ENCODE data around the gene NGEF. TPM values are rescaled to one million over a fixed set of nuclear protein-coding genes. Genes with fewer than 3 reads are reported as not detected.
A peak's percentile ranks its signal among the peaks of the same experiment; 100 is the strongest.

NGEF gene
- total RNA-seq, 1 experiment from 2014 or later: 1.9 TPM

GRCh38 chr2:233002829-233003657, 10.0 kb downstream of the NGEF start:
- H3K79me2 ChIP-seq (ENCODE audit: insufficient read depth, low read length): no peaks in the 10 kb centered on the region
- H4K20me1 ChIP-seq (ENCODE audit: control insufficient read depth, insufficient read depth, insufficient read length): no peaks in the 10 kb centered on the region
- H3K4me2 ChIP-seq (ENCODE audit: insufficient read depth, insufficient read length, low read length): no peak overlapping the region
- no peak overlapping the region for H2AK5ac ChIP-seq (ENCODE audit: insufficient read length, low read length)
- no peak overlapping the region for H4K8ac ChIP-seq (replicated peaks; ENCODE audit: insufficient read length, low read depth, low read length)
- TF ChIP-seq CTCF (conservative IDR thresholded peaks at IDR 0.05): no peak
- H3K18ac ChIP-seq (ENCODE audit: insufficient read length, low read depth, low read length): no peak overlapping the region
- Mint-ChIP-seq H3K4me3 (no peak overlapping the region), H3K9me3 (no peaks in the 10 kb centered on the region), H3K27me3 (ENCODE audit: low read depth) (peaks cover 2% of the 10 kb centered on the region), H3K36me3 (ENCODE audit: insufficient read depth in 1 of 3, low read depth in 3 of 3) (no peaks in the 10 kb centered on the region), H3K27ac (peak overlapping the region in 1 of 3 experiments; percentile 82; a peak in 2 of 7 replicates), H3K4me1 (no peaks in the 10 kb centered on the region)
- no peak overlapping the region for H2AFZ ChIP-seq (ENCODE audit: low read length)
- no peaks in the 10 kb centered on the region for H3K9me3 ChIP-seq (ENCODE audit: control insufficient read depth, low read depth, low read length)
- WGBS (ENCODE audit: extremely low coverage, insufficient read length, low lambda C conversion rate): no CpG with 5 or more reads among the region's 19 CpGs
- H3K27ac ChIP-seq (ENCODE audit: insufficient read length, low read depth, low read length): no peak overlapping the region
- H3K27me3 ChIP-seq (ENCODE audit: insufficient read depth, low read length): no peaks in the 10 kb centered on the region
- no peak overlapping the region for H4K91ac ChIP-seq (ENCODE audit: insufficient read length, low read depth, low read length)
- H3K56ac ChIP-seq (ENCODE audit: insufficient read length, low read depth, low read length): no peak overlapping the region
- no peaks in the 10 kb centered on the region for H3K4me1 ChIP-seq (ENCODE audit: insufficient read depth, low read length)
- no peak overlapping the region for H2BK120ac ChIP-seq (ENCODE audit: low read depth, low read length, poor library complexity, severe bottlenecking)
- H3K9ac ChIP-seq (ENCODE audit: extremely low read depth, insufficient read length, low read length): no peak overlapping the region
- no peak overlapping the region for H2BK15ac ChIP-seq (ENCODE audit: low read depth, low read length)
- H2BK12ac ChIP-seq (ENCODE audit: insufficient read length, low read depth, low read length): no peak overlapping the region
- H3K23me2 ChIP-seq (ENCODE audit: insufficient read length, low read depth, low read length, poor library complexity, severe bottlenecking): no peaks in the 10 kb centered on the region
- DNase-seq: peak; percentile 22
- no peak overlapping the region for H3K23ac ChIP-seq (ENCODE audit: insufficient read length, low read depth, low read length)
- H3K4ac ChIP-seq (ENCODE audit: low read depth, low read length): no peak overlapping the region
- H3T11ph ChIP-seq (ENCODE audit: low read length): no peak overlapping the region
- no peak overlapping the region for H3K14ac ChIP-seq (ENCODE audit: insufficient read depth, low read length)
- no peaks in the 10 kb centered on the region for H3K79me1 ChIP-seq (ENCODE audit: insufficient read depth, low read depth, low read length, poor library complexity, severe bottlenecking)
- no peak overlapping the region for H2BK5ac ChIP-seq (ENCODE audit: insufficient read length, low read length)
- H4K5ac ChIP-seq (ENCODE audit: insufficient read length, low read depth, low read length): no peak overlapping the region
- H2BK20ac ChIP-seq (ENCODE audit: low read depth, low read length, poor library complexity, severe bottlenecking): no peak overlapping the region

All from H9 (cell line).